HG02885 (cell line): ENCODE measurements around the gene SLC22A1.
A peak's percentile ranks its signal among the peaks of the same experiment; 100 is the strongest.
"Not testable (repeated sequence)": the region's sequence is repeated elsewhere in the genome, so short reads cannot be mapped to it uniquely, and the experiment has no call there.

ENCODE experiments used
- ATAC-seq: cut with Tn5 transposase; IDR thresholded peaks from one replicate; pipeline ENCODE4 v1.9.1; 2021; ENCODE audit warnings: mild to moderate bottlenecking; ENCODE audit not compliant: unreplicated experiment, poor library complexity

Gene SLC22A1

GRCh38 chr6:160134779-160135547 is 13.3 kb downstream of the SLC22A1 start:
- ATAC-seq: no peak

GRCh38 chr6:160135907-160136655 is 14.5 kb downstream of the SLC22A1 start:
- ATAC-seq: no peak

- no peak for ATAC-seq
These were observed 15.7 kb downstream of the SLC22A1 start for GRCh38 chr6:160137130-160137988.

- ATAC-seq: peak; percentile 63
These were observed 16.6 kb downstream of the SLC22A1 start for GRCh38 chr6:160137989-160138835.

DNA sequence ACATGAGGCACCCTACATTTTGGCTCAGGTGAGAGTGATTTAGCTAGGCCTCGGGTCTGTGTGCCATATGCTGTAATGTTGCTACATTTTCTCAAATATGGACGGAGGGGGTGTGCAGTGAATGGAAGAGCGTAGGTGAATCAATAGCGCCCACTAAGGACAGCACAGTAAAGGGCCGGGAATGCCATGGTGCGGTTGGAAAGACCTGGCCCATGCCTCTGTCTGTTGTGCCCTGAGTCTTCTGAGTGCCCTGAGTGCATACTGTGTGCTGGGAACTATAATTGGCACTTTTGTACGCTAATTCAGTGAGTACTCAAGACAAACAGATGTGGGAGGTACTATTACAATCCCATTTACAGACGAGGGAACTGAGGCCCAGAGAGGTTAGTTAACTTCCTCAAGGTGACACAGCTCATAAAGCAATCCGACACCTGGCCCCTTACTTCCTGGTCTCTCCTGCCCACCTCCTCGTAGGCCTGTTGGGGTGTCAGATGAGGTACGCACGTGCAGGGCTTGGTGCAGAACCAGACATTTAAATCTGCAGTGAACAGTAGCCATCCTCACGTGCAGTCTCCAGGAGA is 17.3 kb downstream of the SLC22A1 start:
- ATAC-seq: no peak

DNA sequence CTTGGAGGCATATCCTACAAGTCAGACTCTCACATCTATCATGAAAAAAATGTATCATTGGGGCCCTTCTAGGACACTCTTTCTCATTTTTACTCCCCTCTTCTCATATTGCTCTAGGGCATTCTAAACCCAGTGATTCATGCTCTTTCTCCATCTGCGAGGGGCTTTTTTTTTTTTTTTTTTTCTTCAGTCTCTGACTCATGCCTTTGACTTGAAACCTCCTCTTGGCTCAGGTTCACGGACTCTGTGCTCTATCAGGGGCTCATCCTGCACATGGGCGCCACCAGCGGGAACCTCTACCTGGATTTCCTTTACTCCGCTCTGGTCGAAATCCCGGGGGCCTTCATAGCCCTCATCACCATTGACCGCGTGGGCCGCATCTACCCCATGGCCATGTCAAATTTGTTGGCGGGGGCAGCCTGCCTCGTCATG is 17.8 kb downstream of the SLC22A1 start:
- ATAC-seq: no peak

GRCh38 chr6:160140493-160140892 is 18.9 kb downstream of the SLC22A1 start:
- ATAC-seq: not testable (repeated sequence)

- no peak for ATAC-seq
These were observed 19.5 kb downstream of the SLC22A1 start for GRCh38 chr6:160141001-160141726.

DNA sequence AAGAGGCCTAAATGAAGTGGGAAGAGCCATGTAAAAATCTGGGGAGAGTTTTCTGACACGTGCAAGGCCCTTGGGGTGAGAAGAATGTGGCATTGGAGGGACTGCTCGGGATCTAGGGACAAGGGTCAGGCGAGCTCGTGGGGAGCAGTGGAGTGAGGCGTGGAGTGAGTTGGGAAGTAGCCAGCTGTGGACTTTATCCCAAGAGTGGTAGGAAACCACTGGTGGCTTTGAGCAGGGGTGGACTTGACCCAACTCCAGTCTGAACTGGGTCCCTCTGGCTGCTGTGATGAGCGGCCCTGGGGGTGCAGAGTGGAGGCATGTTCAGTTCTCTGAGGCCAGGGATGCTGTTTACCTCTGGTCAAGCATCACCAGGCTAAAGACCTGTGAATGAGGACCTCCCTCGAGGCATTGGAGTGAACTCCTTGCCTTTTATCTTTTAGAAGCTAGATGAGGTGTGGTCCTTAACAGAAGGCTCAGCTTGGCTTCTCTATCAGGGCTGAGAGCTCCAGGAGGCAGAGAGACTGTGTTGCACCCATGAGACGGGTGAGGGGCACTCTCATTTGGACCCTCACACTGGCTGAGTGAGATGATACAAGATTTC is 20.6 kb downstream of the SLC22A1 start:
- ATAC-seq: no peak

- no peak for ATAC-seq
These were observed 25.0 kb downstream of the SLC22A1 start for GRCh38 chr6:160146454-160147145.

DNA sequence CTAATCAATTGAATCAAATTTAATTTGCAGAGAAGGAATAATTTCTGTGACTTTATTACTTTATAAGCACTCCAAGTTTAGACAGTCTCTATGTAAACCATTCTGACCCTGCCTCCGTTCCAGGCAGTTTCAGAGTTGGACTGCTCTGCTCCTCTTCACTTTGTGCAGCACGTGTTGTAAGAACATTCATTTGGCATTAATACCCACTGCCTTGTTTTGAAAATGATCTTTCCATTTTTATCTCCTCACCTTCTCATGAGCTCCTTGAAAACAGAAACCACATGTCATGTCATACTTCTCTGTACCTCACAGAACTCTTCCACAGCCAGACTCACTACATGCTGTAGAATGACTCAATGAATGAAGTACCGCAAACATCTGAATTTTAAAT is 25.5 kb downstream of the SLC22A1 start:
- ATAC-seq: no peak

GRCh38 chr6:160154471-160154870 is 32.9 kb downstream of the SLC22A1 start:
- ATAC-seq: no peak

- no peak for ATAC-seq
These were observed 35.2 kb downstream of the SLC22A1 start for GRCh38 chr6:160156842-160157241.

GRCh38 chr6:160160450-160160849 is 38.8 kb downstream of the SLC22A1 start:
- ATAC-seq: no peak

DNA sequence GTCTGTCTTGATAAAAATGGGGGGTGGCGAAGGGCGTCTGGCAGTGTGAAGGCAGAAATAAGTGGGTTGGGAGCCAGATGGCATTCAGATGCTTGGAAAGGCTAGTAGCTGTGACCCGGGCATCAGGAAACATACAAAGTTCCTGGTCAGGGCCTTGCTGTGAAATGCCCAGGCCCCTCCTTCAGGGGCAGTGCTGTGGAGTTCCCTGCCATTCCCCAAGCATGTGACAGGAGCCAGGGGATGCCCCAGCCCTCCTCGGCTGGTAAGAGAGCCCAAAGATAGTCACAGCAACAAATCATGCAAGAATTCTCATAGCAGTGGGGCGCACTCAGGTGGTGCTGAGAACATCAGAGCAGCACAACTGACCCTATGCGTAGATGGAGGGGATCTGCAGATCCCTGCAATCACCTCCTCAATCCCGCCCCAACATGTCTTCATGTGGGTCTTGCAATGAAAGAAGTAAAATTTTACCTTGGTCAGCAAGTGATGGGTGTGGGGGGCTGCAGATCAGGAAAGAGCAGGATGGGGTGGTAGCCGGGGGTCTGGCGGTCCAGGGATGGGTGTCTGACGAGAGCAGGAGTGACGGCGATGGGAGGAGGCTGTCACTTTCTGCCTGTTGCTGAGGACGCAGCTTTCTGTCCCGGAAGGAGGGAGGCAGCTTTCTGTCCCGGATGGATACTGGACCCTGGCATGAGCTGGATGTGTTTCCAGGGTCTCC is 39.5 kb downstream of the SLC22A1 start:
- no peak for ATAC-seq

- no peak for ATAC-seq
These were observed 40.0 kb downstream of the SLC22A1 start for GRCh38 chr6:160161647-160161986.

DNA sequence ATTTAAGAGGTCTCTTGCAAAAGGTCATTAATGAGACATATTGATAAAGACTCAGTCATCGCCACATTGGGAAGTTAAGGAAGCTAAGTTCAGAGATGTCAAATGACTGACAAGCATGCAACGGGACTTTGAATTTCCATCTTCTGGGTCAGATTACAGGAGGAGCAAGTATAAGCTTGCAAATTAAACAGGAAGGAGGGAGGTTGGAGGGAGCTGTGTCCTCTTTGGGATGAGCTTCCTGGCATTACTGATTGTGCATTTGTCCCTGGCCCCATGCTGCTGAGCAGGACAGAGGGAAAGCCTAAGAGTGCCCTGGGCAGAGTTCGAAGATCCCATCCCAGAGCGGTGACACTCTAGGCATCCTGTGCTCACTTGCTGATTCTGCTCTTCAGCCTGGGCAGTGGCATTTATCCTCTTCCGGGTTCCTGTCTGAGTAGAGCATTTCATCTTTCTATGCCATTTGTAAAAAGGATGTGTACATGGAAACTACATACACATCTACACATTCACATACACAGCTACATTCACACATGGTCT is 40.5 kb downstream of the SLC22A1 start:
- no peak for ATAC-seq
